IPS-18a (cell line): ENCODE data around the gene PDZK1IP1.

Experiments used
- H3K27ac ChIP-seq: one replicate; pipeline ENCODE4 v1.5.1; 2013; ENCODE audit warnings: low read length
- H3K27me3 ChIP-seq: one replicate; pipeline ENCODE4 v1.6.1; 2013; ENCODE audit warnings: mild to moderate bottlenecking, low read length; ENCODE audit not compliant: control insufficient read depth, insufficient read depth
- H3K36me3 ChIP-seq: one replicate; pipeline ENCODE4 v1.6.1; 2013; ENCODE audit warnings: low read depth, low read length; ENCODE audit not compliant: control insufficient read depth
- H3K4me1 ChIP-seq: one replicate; pipeline ENCODE4 v1.6.1; 2013; ENCODE audit warnings: low read depth, low read length; ENCODE audit not compliant: control insufficient read depth
- H3K4me3 ChIP-seq: one replicate; pipeline ENCODE4 v1.5.1; 2013; ENCODE audit warnings: low read length
- H3K9ac ChIP-seq: one replicate; pipeline ENCODE4 v1.6.1; 2013; ENCODE audit warnings: mild to moderate bottlenecking, low read length, moderate library complexity
- H3K9me3 ChIP-seq: one replicate; pipeline ENCODE4 v1.6.1; 2013; ENCODE audit warnings: low read depth, low read length; ENCODE audit not compliant: control insufficient read depth

Gene PDZK1IP1

DNA sequence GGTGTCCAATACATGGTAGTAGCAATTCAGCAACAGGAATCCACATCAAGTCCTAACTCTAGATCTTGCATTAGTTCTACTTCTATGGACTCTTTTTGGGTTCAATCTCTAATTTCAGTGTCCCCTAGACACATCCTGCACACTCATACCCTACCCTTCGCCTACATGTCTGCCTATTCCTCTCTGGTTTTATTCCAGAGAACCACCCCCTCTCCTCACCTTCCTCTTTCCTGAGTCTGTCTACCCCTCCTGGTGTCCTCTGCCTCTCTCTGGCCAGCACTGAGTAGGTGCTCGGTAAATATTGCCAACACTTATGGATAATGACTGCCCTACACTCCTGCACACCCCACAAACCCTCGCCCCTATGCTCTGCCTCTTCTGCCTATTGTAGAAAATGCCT is 32.6 kb upstream of the PDZK1IP1 start:
- no peaks in the 10 kb centered on the region for H3K9me3 ChIP-seq
- H3K27me3 ChIP-seq: peaks cover 90% of the 10 kb centered on the region
- no peak overlapping the region for H3K9ac ChIP-seq

DNA sequence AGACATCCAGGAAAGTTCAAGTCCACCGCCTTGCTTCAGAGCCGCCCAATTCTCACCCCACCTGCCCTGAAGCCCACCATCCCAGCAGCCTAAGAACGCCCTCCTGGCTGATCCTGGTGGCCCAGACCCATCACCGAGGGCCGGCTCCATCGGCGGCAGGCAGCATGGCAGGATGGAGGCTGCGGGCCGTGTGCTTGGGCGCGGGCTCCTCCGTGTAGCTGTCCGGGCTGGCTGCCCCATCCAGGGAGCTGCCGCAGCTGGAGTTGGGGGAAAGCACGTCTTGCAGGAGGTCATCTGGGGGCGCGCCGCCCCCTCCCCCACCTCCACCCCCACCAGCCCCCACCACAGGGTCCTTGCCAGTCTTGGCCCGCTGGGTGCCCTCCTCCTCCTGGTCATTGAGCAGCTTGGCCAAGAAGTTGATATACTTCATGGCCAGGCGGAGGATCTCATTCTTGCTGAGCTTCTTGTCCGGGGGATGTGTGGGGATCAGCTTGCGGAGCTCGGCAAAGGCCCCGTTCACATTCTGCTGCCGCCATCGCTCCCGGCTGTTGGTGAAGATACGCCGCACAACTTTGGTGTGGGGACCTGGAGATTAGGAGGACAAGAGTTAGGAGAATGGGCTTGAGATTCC is 29.9 kb upstream of the PDZK1IP1 start:
- H3K4me1 ChIP-seq: peaks cover 8% of the 10 kb centered on the region
- no peak overlapping the region for H3K27ac ChIP-seq
- no peak overlapping the region for H3K9ac ChIP-seq
- no peaks in the 10 kb centered on the region for H3K36me3 ChIP-seq
- peaks cover 62% of the 10 kb centered on the region for H3K27me3 ChIP-seq
- no peaks in the 10 kb centered on the region for H3K9me3 ChIP-seq
- H3K4me3 ChIP-seq: no peak overlapping the region

More for the DNA sequence above, 32.6 kb upstream of the PDZK1IP1 start:
- Histone ChIP-seq H3K4me3 (no peak overlapping the region), H3K36me3 (no peaks in the 10 kb centered on the region), H3K4me1 (peaks cover 15% of the 10 kb centered on the region), H3K27ac (no peak overlapping the region)

DNA sequence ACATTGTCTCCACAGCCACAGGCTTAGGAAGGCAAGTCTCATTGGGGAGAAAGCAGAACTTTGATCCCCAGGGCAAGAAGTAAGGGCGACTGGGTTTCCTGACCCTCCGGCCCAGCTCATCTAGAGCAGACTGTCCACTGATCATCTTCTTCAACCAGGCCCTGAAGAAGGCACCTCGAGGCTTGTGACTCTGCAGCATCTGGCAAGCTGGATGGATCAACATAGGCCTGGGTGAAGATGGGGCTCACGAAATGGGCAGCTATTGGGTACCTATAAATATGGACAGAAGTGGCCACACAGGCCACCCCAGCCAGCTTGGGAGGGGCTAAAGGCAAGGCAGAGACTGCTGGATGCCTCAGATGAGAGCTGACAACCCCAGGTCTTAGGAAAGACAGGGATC is 29.2 kb upstream of the PDZK1IP1 start:
- no peaks in the 10 kb centered on the region for H3K9me3 ChIP-seq
- H3K27me3 ChIP-seq: peaks cover 59% of the 10 kb centered on the region
- H3K9ac ChIP-seq: no peak overlapping the region
- no peak overlapping the region for H3K27ac ChIP-seq
- H3K4me3 ChIP-seq: no peak overlapping the region
- no peaks in the 10 kb centered on the region for H3K36me3 ChIP-seq
- H3K4me1 ChIP-seq: peaks cover 6% of the 10 kb centered on the region

DNA sequence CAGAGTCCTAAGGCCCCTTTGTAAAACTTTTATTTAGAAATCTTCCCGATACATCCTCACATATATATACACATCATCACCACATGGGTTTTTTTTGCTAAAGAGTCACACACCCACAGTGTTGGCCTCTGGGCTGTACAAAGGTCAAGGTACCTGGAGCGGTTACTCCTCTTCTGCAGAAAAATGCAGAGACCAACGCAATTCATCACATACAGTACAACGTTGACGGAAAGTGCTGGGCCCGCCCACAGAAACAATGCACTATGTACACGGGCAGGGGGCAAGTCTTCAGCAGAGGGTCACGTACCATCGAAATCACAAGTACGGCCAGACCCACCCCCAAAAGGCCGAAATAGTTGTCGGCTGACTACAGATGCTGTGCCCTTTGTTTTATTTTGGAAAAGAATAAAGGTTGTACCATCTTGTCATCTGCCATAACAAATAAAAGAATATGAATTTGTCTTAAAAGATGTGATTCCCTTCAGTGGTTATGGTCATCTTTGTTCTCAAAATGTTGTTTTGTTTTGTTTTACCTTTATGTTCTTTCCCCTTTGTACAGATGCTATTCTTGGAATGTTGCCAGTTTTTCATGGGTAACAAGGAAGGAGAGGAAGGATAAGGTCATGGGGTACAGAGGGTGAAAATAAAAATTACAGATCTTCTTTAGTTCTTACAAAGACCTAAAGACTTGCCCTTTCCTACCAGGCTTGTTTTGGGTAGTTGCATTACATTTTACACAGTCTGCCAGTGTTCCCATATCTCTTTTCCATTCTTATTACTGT is 26.6 kb upstream of the PDZK1IP1 start:
- Histone ChIP-seq H3K27me3 (peaks cover 34% of the 10 kb centered on the region), H3K9me3 (no peaks in the 10 kb centered on the region), H3K36me3 (no peaks in the 10 kb centered on the region), H3K4me3 (no peak overlapping the region), H3K27ac (no peak overlapping the region), H3K4me1 (no peaks in the 10 kb centered on the region), H3K9ac (no peak overlapping the region)

GRCh38 chr1:47215713-47216112 is 25.9 kb upstream of the PDZK1IP1 start:
- no peaks in the 10 kb centered on the region for H3K9me3 ChIP-seq
- H3K4me1 ChIP-seq: no peaks in the 10 kb centered on the region
- H3K9ac ChIP-seq: no peak overlapping the region
- H3K27me3 ChIP-seq: peaks cover 26% of the 10 kb centered on the region
- H3K4me3 ChIP-seq: no peak overlapping the region
- H3K27ac ChIP-seq: no peak overlapping the region
- H3K36me3 ChIP-seq: no peaks in the 10 kb centered on the region

DNA sequence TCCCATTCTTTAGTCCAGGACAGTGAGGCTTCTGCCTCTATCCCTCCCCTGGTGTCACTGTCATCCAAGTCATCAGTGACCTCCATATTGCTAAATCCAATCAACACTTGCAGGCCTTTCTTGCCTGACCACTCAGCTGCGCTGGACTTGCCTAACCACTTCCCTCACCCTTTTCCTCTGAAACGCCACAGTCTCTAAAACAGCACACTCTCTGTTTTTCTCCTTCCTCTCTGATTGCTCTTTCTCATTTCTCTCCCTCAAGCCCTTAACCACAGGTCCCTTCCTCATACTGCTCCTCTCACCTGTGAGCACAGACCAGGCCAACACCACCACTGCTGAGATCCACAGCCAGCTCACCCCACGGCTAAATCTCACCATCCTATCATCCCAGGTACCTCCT is 24.7 kb upstream of the PDZK1IP1 start:
- Histone ChIP-seq H3K27me3 (peaks cover 28% of the 10 kb centered on the region), H3K9ac (no peak overlapping the region), H3K4me1 (no peaks in the 10 kb centered on the region), H3K9me3 (no peaks in the 10 kb centered on the region), H3K36me3 (no peaks in the 10 kb centered on the region), H3K27ac (no peak overlapping the region), H3K4me3 (no peak overlapping the region)

- peaks cover 10% of the 10 kb centered on the region for H3K4me1 ChIP-seq
- H3K9ac ChIP-seq: no peak overlapping the region
- no peak overlapping the region for H3K4me3 ChIP-seq
- H3K27ac ChIP-seq: no peak overlapping the region
- H3K9me3 ChIP-seq: no peaks in the 10 kb centered on the region
- peaks cover 30% of the 10 kb centered on the region for H3K27me3 ChIP-seq
- H3K36me3 ChIP-seq: no peaks in the 10 kb centered on the region
Measured at GRCh38 chr1:47213230-47213963, 23.6 kb upstream of the PDZK1IP1 start.

- peaks cover 31% of the 10 kb centered on the region for H3K27me3 ChIP-seq
- H3K4me3 ChIP-seq: no peak overlapping the region
- no peak overlapping the region for H3K9ac ChIP-seq
- no peaks in the 10 kb centered on the region for H3K9me3 ChIP-seq
- no peaks in the 10 kb centered on the region for H3K36me3 ChIP-seq
- H3K4me1 ChIP-seq: peaks cover 10% of the 10 kb centered on the region
- H3K27ac ChIP-seq: no peak overlapping the region
Measured at GRCh38 chr1:47212636-47213229, 22.9 kb upstream of the PDZK1IP1 start.

- Histone ChIP-seq H3K27me3 (peaks cover 33% of the 10 kb centered on the region), H3K27ac (no peak overlapping the region), H3K4me3 (no peak overlapping the region), H3K36me3 (no peaks in the 10 kb centered on the region), H3K9me3 (no peaks in the 10 kb centered on the region), H3K9ac (no peak overlapping the region), H3K4me1 (peaks cover 10% of the 10 kb centered on the region)
Measured at GRCh38 chr1:47211796-47212269, 22.0 kb upstream of the PDZK1IP1 start.

DNA sequence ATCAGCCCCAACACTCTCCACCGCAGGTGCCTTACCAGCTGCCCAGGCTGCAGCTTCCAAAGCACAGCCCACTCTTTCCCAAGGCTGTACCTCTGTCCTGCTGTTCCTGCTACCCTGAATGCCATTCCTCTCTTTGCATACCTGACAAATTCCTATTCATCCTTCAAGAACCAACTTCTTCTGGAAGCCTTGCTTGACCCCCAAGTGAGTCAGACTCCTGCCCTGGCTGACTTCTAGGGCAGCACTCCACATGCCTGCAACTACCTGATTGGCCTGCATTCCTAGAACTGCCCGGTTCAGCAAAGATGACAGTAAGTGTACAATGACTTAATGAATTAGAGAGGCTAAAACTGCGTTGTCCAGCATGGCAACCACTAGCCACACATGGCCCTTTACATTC is 20.8 kb upstream of the PDZK1IP1 start:
- Histone ChIP-seq H3K36me3 (no peaks in the 10 kb centered on the region), H3K9ac (no peak overlapping the region), H3K9me3 (no peaks in the 10 kb centered on the region), H3K27me3 (peaks cover 33% of the 10 kb centered on the region), H3K27ac (no peak overlapping the region), H3K4me3 (no peak overlapping the region), H3K4me1 (peaks cover 10% of the 10 kb centered on the region)

- H3K9me3 ChIP-seq: no peaks in the 10 kb centered on the region
- H3K27ac ChIP-seq: no peak overlapping the region
- peaks cover 10% of the 10 kb centered on the region for H3K4me1 ChIP-seq
- H3K27me3 ChIP-seq: peaks cover 33% of the 10 kb centered on the region
- no peak overlapping the region for H3K4me3 ChIP-seq
- no peak overlapping the region for H3K9ac ChIP-seq
- H3K36me3 ChIP-seq: no peaks in the 10 kb centered on the region
Measured at GRCh38 chr1:47209725-47210325, 20.0 kb upstream of the PDZK1IP1 start.
